Upper lobe of right lung (tissue), 1 donor: Measurements from ENCODE around the gene GRIN3A. TPM values are rescaled to one million over a fixed set of nuclear protein-coding genes. Genes with fewer than 3 reads are reported as not detected.
A peak's percentile ranks its signal among the peaks of the same experiment; 100 is the strongest.

Source experiments
- ATAC-seq: fragments of 200-7000 bp; cut with Tn5 transposase; one replicate; pipeline ENCODE4 v1.9.1; 2020; ENCODE audit warnings: mild to moderate bottlenecking, moderate library complexity
- DNase-seq: peaks from one replicate; pipeline ENCODE4 v3.0.0-alpha.2; 2020
- H3K27ac ChIP-seq: fragments of 200-600 bp; one replicate; pipeline ENCODE4 v1.8.0; 2022
- H3K27me3 ChIP-seq: fragments of 200-600 bp; one replicate; pipeline ENCODE4 v1.8.0; 2022; ENCODE audit warnings: mild to moderate bottlenecking
- H3K36me3 ChIP-seq: fragments of 200-600 bp; one replicate; pipeline ENCODE4 v1.8.0; 2022
- H3K4me1 ChIP-seq: fragments of 200-600 bp; one replicate; pipeline ENCODE4 v1.8.0; 2022
- H3K4me3 ChIP-seq: fragments of 200-600 bp; one replicate; pipeline ENCODE4 v1.8.0; 2022; ENCODE audit warnings: mild to moderate bottlenecking
- H3K9me3 ChIP-seq: fragments of 200-600 bp; one replicate; pipeline ENCODE4 v1.8.0; 2022
- CTCF ChIP-seq: fragments of 200-600 bp; IDR thresholded peaks from one replicate; pipeline ENCODE4 v1.8.0; 2022; ENCODE audit warnings: antibody characterized with exemption
- intact Hi-C: fragments of 100-400 bp; cut with DNase I; formaldehyde crosslinking; loops from one replicate; pipeline ENCODE4 v1.11.0; 2022
- total RNA-seq: library from RNA; stranded (reverse); fragmentation: NEBNext Ultra II Directional; extraction: Animal tissue kit (Norgen Biotek cat#: 25700); gene quantifications from one replicate; pipeline ENCODE4 v1.2.1, GENCODE V29; 2021
- donor health status: DM: no; HTN: yes; CAD: no; lungs with severe emphysema.

Gene GRIN3A
- total RNA-seq, 1 donor from 2014 or later: 0.06 TPM

- H3K36me3 ChIP-seq: peaks cover 19% of the 10 kb centered on the region
- intact Hi-C loops: no loop called here
- H3K9me3 ChIP-seq: no peaks in the 10 kb centered on the region
- DNase-seq: peak; percentile 100
- TF ChIP-seq CTCF: no peak
- peak within 1 kb of the TSS; percentile 97 for H3K27ac ChIP-seq
- H3K4me3 ChIP-seq: peak within 1 kb of the TSS; percentile 68
- peaks cover 12% of the 10 kb centered on the region for H3K4me1 ChIP-seq
- H3K27me3 ChIP-seq: no peaks in the 10 kb centered on the region
- ATAC-seq: peak; percentile 98
Observed at GRCh38 chr9:101533334-101534204, 204.9 kb downstream of the GRIN3A start, which contains the start of gene RNF20. Gene RNF20 (plus strand): TSS chr9:101533853. CDS start chr9:101535424, 1,571 bp downstream.

- ATAC-seq (peak; percentile 76), DNase-seq (no peak)
- Histone ChIP-seq H3K4me1 (peaks cover 6% of the 10 kb centered on the region), H3K27me3 (peaks cover 3% of the 10 kb centered on the region), H3K27ac (no peak overlapping the region), H3K36me3 (peaks cover under 1% of the 10 kb centered on the region), H3K9me3 (no peaks in the 10 kb centered on the region), H3K4me3 (no peak overlapping the region)
- peak; percentile 82 for TF ChIP-seq CTCF
- intact Hi-C loops: no loop called here
Observed at GRCh38 chr9:101530076-101530711, 208.3 kb downstream of the GRIN3A start.

GRCh38 chr9:101528015-101528414 lies 210.4 kb downstream of the GRIN3A start:
- no peak for TF ChIP-seq CTCF
- intact Hi-C loops: loop anchor here (5.0 kb wide), 1 partner anchor 71 kb away; no protein-coding TSS in a partner anchor
- H3K9me3 ChIP-seq: no peaks in the 10 kb centered on the region
- ATAC-seq: no peak
- DNase-seq: no peak
- H3K36me3 ChIP-seq: no peaks in the 10 kb centered on the region
- H3K27me3 ChIP-seq: peaks cover 11% of the 10 kb centered on the region
- H3K27ac ChIP-seq: no peak overlapping the region
- no peak overlapping the region for H3K4me3 ChIP-seq
- no peaks in the 10 kb centered on the region for H3K4me1 ChIP-seq

GRCh38 chr9:101527066-101527465 lies 211.4 kb downstream of the GRIN3A start:
- Histone ChIP-seq H3K36me3 (no peaks in the 10 kb centered on the region), H3K27me3 (peaks cover 11% of the 10 kb centered on the region), H3K4me1 (no peaks in the 10 kb centered on the region), H3K4me3 (no peak overlapping the region), H3K9me3 (no peaks in the 10 kb centered on the region), H3K27ac (no peak overlapping the region)
- ATAC-seq: no peak
- intact Hi-C loops: loop anchor here (5.0 kb wide), 1 partner anchor 70 kb away; no protein-coding TSS in a partner anchor
- DNase-seq: no peak
- TF ChIP-seq CTCF: no peak

- no peak overlapping the region for H3K27ac ChIP-seq
- H3K4me3 ChIP-seq: no peak overlapping the region
- no peaks in the 10 kb centered on the region for H3K36me3 ChIP-seq
- DNase-seq: no peak
- H3K4me1 ChIP-seq: no peaks in the 10 kb centered on the region
- no peaks in the 10 kb centered on the region for H3K9me3 ChIP-seq
- ATAC-seq: no peak
- intact Hi-C loops: no loop called here
- no peak for TF ChIP-seq CTCF
- H3K27me3 ChIP-seq: peaks cover 11% of the 10 kb centered on the region
Observed at GRCh38 chr9:101524371-101524770, 214.1 kb downstream of the GRIN3A start.

Other genes with a start within 250 kb of the GRIN3A start
- gene RNF20, start 204.8 kb downstream of the GRIN3A start, total RNA-seq: 48.1 TPM
- not detected for gene PPP3R2, start 143.7 kb downstream of the GRIN3A start, total RNA-seq